ENCODE results near the gene FAM78B. TPM values are rescaled to one million over a fixed set of nuclear protein-coding genes. Genes with fewer than 3 reads are reported as not detected.
A peak's percentile ranks its signal among the peaks of the same experiment; 100 is the strongest.

Gene FAM78B
- total and polyA plus RNA-seq, 10 of the 15 experiments (the other 5 are each of a cell fraction or from before 2014, with no cell fraction given): 0.10 to 4.9 (median 1.6) TPM

GRCh38 chr1:166112425-166112824 is 54.4 kb downstream of the FAM78B start:
- no peak for ATAC-seq
- Histone ChIP-seq H3K36me3 (ENCODE audit: control insufficient read depth in 2 of 2, insufficient read depth in 2 of 2, low read length in 1 of 2) (no peaks in the 10 kb centered on the region), H3K4me2 (ENCODE audit: control insufficient read depth, insufficient read depth) (no peak overlapping the region), H3K4me1 (ENCODE audit: control insufficient read depth, insufficient read depth, low read length) (no peaks in the 10 kb centered on the region), H3K79me2 (ENCODE audit: control insufficient read depth, insufficient read depth, low read length) (no peaks in the 10 kb centered on the region), H3K27me3 (replicated peaks in 1 of 2; ENCODE audit: control insufficient read depth in 2 of 2, insufficient read depth in 2 of 2, low read length in 1 of 2) (no peaks in the 10 kb centered on the region), H3K27ac (ENCODE audit: control insufficient read depth, insufficient read depth) (no peak overlapping the region), H3K9me3 (replicated peaks; ENCODE audit: control insufficient read depth, insufficient read depth, low read length) (no peaks in the 10 kb centered on the region), H3K4me3 (no peak overlapping the region), H3K9ac (ENCODE audit: control insufficient read depth, insufficient read depth, low read length) (no peak overlapping the region), H4K20me1 (ENCODE audit: control insufficient read depth, insufficient read depth) (no peaks in the 10 kb centered on the region), H2AFZ (ENCODE audit: control insufficient read depth, low read depth, low read length) (no peak overlapping the region)
- intact Hi-C loops (cut with micrococcal nuclease; ENCODE audit: unreplicated experiment): no loop called here
- FAIRE-seq: no peak
- CTCF ChIA-PET: interaction anchor here (1.0 kb wide), 1 partner anchor 10 kb away, joined by 3 read pairs; no protein-coding TSS in a partner anchor
- TF ChIP-seq GATAD2B (conservative IDR thresholded peaks at IDR 0.05; ENCODE audit: low read depth) (no peak), DPF2 (IDR thresholded peaks at IDR 0.05) (no peak)
- BruUV-seq (replicated peaks): no TSS peak
- in situ Hi-C loops (cut with MboI): no loop called here
- 6% methylated on average over 2 of the region's 2 CpGs for WGBS (ENCODE audit: insufficient coverage, insufficient replicate concordance, low lambda C conversion rate, missing lambda C conversion rate)
- RAD21 ChIA-PET (ENCODE audit: unreplicated experiment): no interaction called here
- POLR2A ChIA-PET: no interaction called here
- SMC1A ChIA-PET (ENCODE audit: uncharacterized antibody, unreplicated experiment): no interaction called here
- no peak for DNase-seq (ENCODE audit: low read depth, low spot score)

GRCh38 chr1:166111430-166111829 is 55.4 kb downstream of the FAM78B start:
- H4K20me1 ChIP-seq (ENCODE audit: control insufficient read depth, insufficient read depth): no peaks in the 10 kb centered on the region
- H3K4me3 ChIP-seq: no peak overlapping the region
- no TSS peak for BruUV-seq (replicated peaks)
- ChIA-PET SMC1A (ENCODE audit: uncharacterized antibody, unreplicated experiment) (no interaction called here), CTCF (interaction anchor here (1.1 kb wide), 1 partner anchor 59 kb away, joined by 3 read pairs; no protein-coding TSS in a partner anchor), POLR2A (no interaction called here), RAD21 (ENCODE audit: unreplicated experiment) (interaction anchor here (0.6 kb wide), 1 partner anchor 18 kb away, joined by 3 read pairs; no protein-coding TSS in a partner anchor)
- FAIRE-seq (no peak), DNase-seq (ENCODE audit: low read depth, low spot score) (no peak), ATAC-seq (peak; percentile 42; the same call in 2 of the 3 replicates)
- no peak overlapping the region for H2AFZ ChIP-seq (ENCODE audit: control insufficient read depth, low read depth, low read length)
- H3K27me3 ChIP-seq (replicated peaks in 1 of 2; ENCODE audit: control insufficient read depth in 2 of 2, insufficient read depth in 2 of 2, low read length in 1 of 2): no peaks in the 10 kb centered on the region
- TF ChIP-seq ZSCAN29 (IDR thresholded peaks at IDR 0.05) (no peak), NR2F1 (conservative IDR thresholded peaks at IDR 0.05) (0 out of 2 replicates have a peak, but pooled peaks have one; percentile 20), CHD4 (IDR thresholded peaks at IDR 0.05) (no peak)
- no peak overlapping the region for H3K4me2 ChIP-seq (ENCODE audit: control insufficient read depth, insufficient read depth)
- in situ Hi-C loops (cut with MboI): no loop called here
- H3K4me1 ChIP-seq (ENCODE audit: control insufficient read depth, insufficient read depth, low read length): no peaks in the 10 kb centered on the region
- no peak overlapping the region for H3K9ac ChIP-seq (ENCODE audit: control insufficient read depth, insufficient read depth, low read length)
- no peak overlapping the region for H3K27ac ChIP-seq (ENCODE audit: control insufficient read depth, insufficient read depth)
- intact Hi-C loops (cut with micrococcal nuclease; ENCODE audit: unreplicated experiment): no loop called here
- 15% methylated on average over 3 of the region's 3 CpGs for WGBS (ENCODE audit: insufficient coverage, insufficient replicate concordance, low lambda C conversion rate, missing lambda C conversion rate)
- no peaks in the 10 kb centered on the region for H3K79me2 ChIP-seq (ENCODE audit: control insufficient read depth, insufficient read depth, low read length)
- no peaks in the 10 kb centered on the region for H3K9me3 ChIP-seq (replicated peaks; ENCODE audit: control insufficient read depth, insufficient read depth, low read length)
- H3K36me3 ChIP-seq (ENCODE audit: control insufficient read depth in 2 of 2, insufficient read depth in 2 of 2, low read length in 1 of 2): no peaks in the 10 kb centered on the region

Measured in GM12878 (cell line).